Measurements from ENCODE around the gene SLC5A10. TPM values are rescaled to one million over a fixed set of nuclear protein-coding genes. Genes with fewer than 3 reads are reported as not detected.

The SLC5A10 gene
- total RNA-seq, 4 donors from 2014 or later = not detected

DNA sequence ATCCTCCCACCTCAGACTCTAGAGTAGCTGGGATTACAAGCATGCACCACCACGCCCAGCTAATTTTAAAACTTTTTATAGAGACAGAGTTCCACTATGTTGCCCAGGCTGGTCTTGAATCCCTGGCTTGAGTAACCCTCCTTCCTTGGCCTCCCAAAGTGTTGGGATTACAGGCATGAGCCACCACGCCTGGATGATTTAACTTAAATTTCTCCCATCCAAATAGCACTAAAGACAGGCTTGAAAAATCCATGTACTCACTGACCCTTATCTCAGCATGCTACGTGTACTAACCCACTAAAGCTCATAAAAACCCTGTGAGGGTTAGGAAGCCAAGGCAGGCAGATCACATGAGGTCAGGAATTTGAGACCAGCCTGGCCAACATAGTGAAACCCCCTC is 4.6 kb downstream of the SLC5A10 start:
- no peak for DNase-seq
- Histone ChIP-seq H3K9me3 (no peaks in the 10 kb centered on the region), H3K4me1 (no peaks in the 10 kb centered on the region), H3K27me3 (no peaks in the 10 kb centered on the region), H3K27ac (no peak overlapping the region), H3K4me3 (no peak overlapping the region), H3K36me3 (no peaks in the 10 kb centered on the region)
- no peak for TF ChIP-seq POLR2A (IDR thresholded peaks at IDR 0.05)
- TF ChIP-seq, protein P1, sequence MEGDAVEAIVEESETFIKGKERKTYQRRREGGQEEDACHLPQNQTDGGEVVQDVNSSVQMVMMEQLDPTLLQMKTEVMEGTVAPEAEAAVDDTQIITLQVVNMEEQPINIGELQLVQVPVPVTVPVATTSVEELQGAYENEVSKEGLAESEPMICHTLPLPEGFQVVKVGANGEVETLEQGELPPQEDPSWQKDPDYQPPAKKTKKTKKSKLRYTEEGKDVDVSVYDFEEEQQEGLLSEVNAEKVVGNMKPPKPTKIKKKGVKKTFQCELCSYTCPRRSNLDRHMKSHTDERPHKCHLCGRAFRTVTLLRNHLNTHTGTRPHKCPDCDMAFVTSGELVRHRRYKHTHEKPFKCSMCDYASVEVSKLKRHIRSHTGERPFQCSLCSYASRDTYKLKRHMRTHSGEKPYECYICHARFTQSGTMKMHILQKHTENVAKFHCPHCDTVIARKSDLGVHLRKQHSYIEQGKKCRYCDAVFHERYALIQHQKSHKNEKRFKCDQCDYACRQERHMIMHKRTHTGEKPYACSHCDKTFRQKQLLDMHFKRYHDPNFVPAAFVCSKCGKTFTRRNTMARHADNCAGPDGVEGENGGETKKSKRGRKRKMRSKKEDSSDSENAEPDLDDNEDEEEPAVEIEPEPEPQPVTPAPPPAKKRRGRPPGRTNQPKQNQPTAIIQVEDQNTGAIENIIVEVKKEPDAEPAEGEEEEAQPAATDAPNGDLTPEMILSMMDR (IDR thresholded peaks at IDR 0.05) = no peak

- DNase-seq = no peak
- TF ChIP-seq, protein P1 (IDR thresholded peaks at IDR 0.05) = no peak
- TF ChIP-seq POLR2A (IDR thresholded peaks at IDR 0.05) = no peak
- H3K36me3 ChIP-seq = no peaks in the 10 kb centered on the region
Measured at GRCh38 chr17:18957831-18958230, 5.9 kb downstream of the SLC5A10 start.

GRCh38 chr17:18958611-18959010 is 6.6 kb downstream of the SLC5A10 start:
- no peak for DNase-seq
- H3K4me3 ChIP-seq = no peak overlapping the region
- no peak for TF ChIP-seq POLR2A (IDR thresholded peaks at IDR 0.05)
- TF ChIP-seq, protein P1 (IDR thresholded peaks at IDR 0.05) = no peak
- H3K4me1 ChIP-seq = no peaks in the 10 kb centered on the region
- no peaks in the 10 kb centered on the region for H3K9me3 ChIP-seq
- H3K27me3 ChIP-seq = no peaks in the 10 kb centered on the region
- no peaks in the 10 kb centered on the region for H3K36me3 ChIP-seq
- H3K27ac ChIP-seq = no peak overlapping the region

More at GRCh38 chr17:18957831-18958230, 5.9 kb downstream of the SLC5A10 start:
- H3K4me1 ChIP-seq = no peaks in the 10 kb centered on the region
- no peaks in the 10 kb centered on the region for H3K27me3 ChIP-seq
- no peaks in the 10 kb centered on the region for H3K9me3 ChIP-seq
- no peak overlapping the region for H3K4me3 ChIP-seq
- no peak overlapping the region for H3K27ac ChIP-seq

- no peaks in the 10 kb centered on the region for H3K4me1 ChIP-seq
- no peaks in the 10 kb centered on the region for H3K36me3 ChIP-seq
- no peaks in the 10 kb centered on the region for H3K27me3 ChIP-seq
- no peak overlapping the region for H3K4me3 ChIP-seq
- peak in 1 of 3 donors; percentile 46 for DNase-seq
- H3K27ac ChIP-seq = no peak overlapping the region
- no peaks in the 10 kb centered on the region for H3K9me3 ChIP-seq
- TF ChIP-seq, protein P1 (IDR thresholded peaks at IDR 0.05) = no peak
- TF ChIP-seq POLR2A (IDR thresholded peaks at IDR 0.05) = no peak
Measured at GRCh38 chr17:18959071-18959844, 7.3 kb downstream of the SLC5A10 start.

DNA sequence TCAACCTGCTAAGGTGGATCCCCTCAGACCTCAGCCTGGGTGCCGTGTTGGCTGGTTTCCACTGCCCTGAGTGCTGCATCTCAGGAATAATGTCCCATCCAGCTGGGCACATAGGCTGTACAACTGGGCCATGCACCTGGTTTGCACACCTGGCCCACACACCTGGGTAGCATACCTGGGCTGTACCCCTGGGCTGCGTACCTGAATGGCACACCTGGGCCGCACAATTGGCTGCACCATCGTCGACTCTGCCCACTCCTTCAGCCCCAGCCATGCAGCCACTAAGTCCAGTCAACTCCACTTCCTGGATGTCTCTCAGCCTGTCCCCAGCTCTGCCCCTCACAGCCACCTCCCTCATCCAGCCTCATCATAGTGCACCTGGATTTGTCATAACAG is 7.9 kb downstream of the SLC5A10 start:
- H3K36me3 ChIP-seq = no peaks in the 10 kb centered on the region
- no peaks in the 10 kb centered on the region for H3K27me3 ChIP-seq
- no peaks in the 10 kb centered on the region for H3K4me1 ChIP-seq
- TF ChIP-seq, protein P1 (IDR thresholded peaks at IDR 0.05) = no peak
- TF ChIP-seq POLR2A (IDR thresholded peaks at IDR 0.05) = no peak
- no peak overlapping the region for H3K4me3 ChIP-seq
- peak in 1 of 3 donors; percentile 37 for DNase-seq
- no peaks in the 10 kb centered on the region for H3K9me3 ChIP-seq
- no peak overlapping the region for H3K27ac ChIP-seq

Data from Peyer's patch (tissue), 4 donors.